GM21423 (cell line): Measurements from ENCODE around the gene RHOT2.

ENCODE experiments used
- ATAC-seq: cut with Tn5 transposase; IDR thresholded peaks from one replicate; pipeline ENCODE4 v1.9.1; 2021; ENCODE audit warnings: mild to moderate bottlenecking, moderate library complexity; ENCODE audit not compliant: unreplicated experiment

RHOT2 gene

DNA sequence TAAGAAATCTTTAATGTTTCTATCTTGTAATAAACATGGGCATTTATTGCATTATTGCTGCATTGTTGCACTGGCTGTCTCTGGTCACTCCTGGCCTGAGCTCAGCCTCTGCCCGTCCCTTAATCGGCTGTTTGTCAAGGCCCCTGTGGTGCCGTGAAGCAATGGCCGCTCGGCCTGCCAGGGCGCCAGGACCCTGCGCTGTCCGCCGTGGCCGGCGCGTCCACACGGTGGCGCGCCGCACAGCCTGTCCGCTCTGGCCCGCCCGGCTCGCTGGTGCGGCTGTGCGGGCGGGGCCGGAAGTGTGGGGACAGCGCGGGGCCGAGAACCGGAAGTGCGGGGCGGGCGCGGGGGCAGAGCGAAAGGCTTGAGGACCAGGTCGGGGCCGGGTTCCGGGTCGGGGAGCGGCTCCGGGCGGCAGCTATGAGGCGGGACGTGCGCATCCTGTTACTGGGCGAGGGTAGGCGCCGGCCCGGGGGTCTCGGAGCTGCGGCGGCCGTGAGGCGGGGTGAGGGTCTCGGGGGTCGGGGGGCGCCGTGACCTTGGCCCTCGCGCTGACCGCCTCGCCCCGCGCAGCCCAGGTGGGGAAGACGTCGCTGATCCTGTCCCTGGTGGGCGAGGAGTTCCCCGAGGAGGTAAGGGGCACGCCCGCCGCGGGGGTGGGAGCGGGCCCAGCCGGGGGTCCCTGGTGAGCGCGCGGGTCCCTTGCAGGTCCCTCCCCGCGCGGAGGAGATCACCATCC, at the start of gene RHOT2:
RHOT2 (plus strand) TSS at position 353 of the 739 bp plus-strand sequence; CDS start at position 421, 68 bp downstream.
- peak; percentile 87 for ATAC-seq

DNA sequence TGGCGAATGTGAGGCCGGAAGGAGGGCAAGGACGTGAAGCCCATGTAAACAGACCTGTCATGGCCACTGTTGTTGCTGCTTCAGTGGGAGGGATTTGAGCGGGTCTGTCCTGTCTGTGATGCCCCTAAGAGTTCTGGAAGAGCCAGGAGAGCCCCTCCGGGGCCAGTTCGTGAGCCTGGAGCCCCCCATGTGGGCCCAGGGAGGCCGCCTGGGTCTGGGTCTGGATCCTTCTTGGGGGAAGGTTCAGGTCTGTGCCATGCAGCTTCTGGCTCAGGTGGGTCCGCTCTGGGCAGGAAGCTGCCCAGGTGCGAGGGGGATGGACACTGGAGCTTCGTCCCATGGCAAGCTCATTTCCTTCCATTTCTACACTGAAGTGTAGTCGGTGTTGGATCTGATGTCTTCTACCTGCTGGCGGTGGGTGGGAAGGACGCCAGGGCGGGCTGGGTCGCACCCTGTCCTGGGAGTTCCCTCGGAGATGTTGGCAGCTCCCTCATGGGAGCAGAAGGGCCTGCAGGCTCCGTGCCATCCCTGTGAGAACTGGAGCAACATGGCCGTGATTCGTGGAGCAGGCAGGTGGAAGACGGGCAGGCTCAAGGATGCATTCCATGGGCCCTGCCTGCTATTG, 48.3 kb upstream of the RHOT2 start:
- ATAC-seq: no peak

DNA sequence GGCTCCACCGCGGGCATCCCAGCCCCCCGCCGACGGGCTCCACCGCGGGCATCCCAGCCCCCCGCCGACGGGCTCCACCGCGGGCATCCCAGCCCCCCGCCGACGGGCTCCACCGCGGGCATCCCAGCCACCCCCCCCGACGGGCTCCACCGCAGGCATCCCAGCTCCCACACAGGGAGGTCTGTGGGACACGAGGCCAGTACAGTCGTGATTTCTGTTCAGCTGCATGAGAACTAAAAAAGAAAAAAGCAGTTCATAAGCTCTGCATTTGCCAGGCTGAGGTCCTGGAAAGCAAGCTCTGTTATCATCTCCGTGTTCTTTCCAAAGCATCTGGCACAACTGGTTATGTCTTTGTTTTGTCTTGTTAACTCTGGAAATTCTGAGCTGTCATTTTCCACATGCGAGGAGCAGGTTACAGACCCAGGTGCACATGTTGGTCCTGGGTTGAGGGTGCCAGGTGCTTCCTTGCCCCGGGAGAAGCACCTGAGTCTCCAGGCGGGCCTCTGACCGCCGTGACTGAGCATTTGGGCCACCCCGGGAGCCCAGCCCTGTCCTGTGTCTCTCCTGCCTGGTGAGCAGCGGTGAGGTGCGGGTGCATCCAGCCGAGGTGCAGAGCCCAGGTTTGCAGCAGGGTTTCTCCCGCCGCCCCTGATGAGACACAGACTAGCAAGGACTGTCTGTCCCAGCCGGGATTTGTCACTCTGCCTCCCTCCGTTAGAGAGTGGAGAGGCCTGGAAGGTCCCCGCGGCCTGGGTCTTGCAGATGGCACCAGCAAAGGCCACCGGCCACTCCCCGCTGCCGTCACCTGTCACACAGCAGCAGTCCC, 47.0 kb upstream of the RHOT2 start:
- no peak for ATAC-seq

GRCh38 chr16:621526-622105, 46.3 kb upstream of the RHOT2 start:
- ATAC-seq: no peak

DNA sequence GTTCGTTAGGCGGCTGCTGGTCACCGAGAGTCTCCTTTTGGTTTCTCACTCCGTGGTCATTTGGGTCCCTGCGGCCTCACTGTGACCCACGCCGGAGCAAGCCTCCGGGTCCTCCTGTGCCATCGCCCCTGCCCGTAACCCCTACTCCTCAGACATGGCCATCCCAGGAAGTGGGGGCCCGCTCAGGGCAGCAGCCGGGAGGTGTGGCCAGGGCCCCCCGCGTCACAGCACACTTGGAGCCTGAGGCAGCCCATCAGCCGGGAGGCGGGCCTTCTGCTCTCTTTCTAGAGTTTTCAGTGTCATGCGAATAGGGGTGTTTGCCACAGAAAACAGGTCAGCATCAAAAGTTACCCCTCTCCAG, 45.0 kb upstream of the RHOT2 start:
- no peak for ATAC-seq

DNA sequence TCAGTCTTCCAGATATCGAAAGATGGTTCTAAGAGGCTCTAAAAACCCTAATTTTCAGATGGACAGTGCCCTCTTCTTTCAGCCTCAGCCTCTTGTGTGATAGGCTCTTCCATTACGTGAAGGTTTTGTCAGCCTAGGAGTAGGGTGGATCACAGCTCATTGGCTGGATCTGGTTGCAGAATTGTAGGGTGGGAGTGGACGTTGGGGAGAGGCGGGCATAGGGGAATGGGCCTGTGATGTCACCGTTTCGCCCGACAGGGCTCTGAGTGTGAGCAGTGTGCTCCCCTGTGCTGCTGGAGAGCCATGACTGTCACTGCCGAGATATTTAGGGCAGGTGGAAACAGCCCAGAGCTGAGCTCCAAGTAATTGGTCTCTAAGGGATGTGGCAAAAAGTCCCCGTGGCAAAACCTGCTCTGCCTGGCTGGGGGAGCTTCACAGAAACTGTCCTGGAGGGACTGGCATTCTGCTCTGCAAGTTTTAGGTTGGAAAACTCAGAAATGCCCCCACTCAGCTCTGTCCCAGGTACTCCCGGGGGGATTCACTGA, 43.3 kb upstream of the RHOT2 start:
- ATAC-seq: no peak

DNA sequence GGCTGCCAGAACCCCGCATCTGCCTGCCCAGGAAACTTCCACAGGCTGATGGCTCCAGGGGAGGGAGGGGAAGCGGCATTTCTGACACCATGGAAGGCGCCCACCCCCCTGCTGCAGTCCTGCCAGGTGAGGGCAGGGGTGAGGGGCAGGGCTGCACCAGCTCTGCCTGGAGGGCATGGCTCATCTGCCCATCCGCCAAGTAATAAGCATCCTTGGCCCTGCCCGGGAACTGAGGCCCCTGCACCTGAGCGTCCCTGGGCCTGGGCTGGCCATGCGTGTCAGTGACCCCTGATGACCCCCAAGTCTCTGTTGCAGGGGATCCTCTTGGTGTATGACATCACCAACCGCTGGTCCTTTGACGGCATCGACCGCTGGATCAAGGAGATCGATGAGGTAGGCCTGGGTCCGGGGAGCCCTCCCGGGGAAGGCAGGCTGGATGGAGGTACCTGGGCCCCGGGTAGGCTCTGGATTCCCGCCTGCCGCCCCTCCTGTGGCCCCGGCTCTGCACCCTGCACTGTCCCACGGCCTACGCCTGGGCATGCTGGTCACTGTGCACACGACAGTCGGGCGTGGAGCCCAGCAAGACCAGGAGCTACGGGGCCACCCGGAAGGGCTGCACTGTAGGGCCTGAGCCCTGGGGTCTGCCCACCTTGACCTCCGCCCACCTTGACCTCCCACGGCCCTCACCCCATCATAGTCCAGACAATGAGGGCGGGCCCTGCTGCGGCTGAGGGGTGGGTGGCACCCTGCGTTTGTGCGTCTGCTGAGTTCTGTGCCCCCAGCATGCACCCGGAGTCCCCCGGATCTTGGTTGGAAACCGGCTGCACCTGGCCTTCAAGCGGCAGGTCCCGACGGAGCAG, 42.6 kb upstream of the RHOT2 start:
- no peak for ATAC-seq

DNA sequence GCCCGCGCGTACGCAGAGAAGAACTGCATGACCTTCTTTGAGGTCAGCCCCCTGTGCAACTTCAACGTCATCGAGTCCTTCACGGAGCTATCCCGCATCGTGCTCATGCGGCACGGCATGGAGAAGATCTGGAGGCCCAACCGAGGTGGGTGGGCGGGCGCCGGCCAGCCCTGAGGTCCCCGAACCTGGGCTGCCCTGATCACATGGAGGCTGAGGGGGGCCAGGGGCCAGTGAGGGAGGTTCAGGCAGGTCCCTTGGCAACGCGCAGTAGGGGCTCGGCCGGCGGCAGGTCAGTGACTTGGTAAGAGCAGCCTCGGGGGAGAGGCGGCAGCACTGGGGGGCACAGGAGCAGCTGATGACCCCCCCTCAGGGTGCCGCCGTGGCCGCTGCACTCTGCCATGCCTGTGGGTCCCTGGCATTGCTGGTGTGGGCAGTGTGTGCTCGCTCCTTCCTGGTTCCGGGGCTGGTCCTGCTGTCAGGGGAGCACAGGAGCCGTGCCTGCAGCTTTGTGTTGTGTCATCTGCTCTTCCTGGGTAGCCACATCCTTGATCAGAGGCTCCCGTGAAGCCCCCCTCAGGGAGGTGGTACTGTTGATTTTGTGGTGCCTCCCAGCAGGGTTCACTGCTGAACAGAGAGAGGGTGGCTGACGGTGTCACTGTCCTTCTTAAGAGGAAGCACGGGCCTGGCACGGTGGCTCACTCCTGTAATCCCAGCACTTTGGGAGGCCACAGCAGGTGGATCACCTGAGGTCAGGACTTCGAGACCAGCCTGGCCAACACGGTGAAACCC, 41.8 kb upstream of the RHOT2 start:
- ATAC-seq: no peak

GRCh38 chr16:626787-627453, 41.0 kb upstream of the RHOT2 start:
- ATAC-seq: no peak

- no peak for ATAC-seq
Measured at GRCh38 chr16:627454-628239, 40.3 kb upstream of the RHOT2 start.

- no peak for ATAC-seq
Measured at GRCh38 chr16:628321-629061, 39.4 kb upstream of the RHOT2 start.

- no peak for ATAC-seq
Measured at GRCh38 chr16:629185-629832, 38.6 kb upstream of the RHOT2 start.

- no peak for ATAC-seq
Measured at GRCh38 chr16:629833-630248, 38.1 kb upstream of the RHOT2 start.

GRCh38 chr16:630249-630814, 37.6 kb upstream of the RHOT2 start:
- no peak for ATAC-seq

DNA sequence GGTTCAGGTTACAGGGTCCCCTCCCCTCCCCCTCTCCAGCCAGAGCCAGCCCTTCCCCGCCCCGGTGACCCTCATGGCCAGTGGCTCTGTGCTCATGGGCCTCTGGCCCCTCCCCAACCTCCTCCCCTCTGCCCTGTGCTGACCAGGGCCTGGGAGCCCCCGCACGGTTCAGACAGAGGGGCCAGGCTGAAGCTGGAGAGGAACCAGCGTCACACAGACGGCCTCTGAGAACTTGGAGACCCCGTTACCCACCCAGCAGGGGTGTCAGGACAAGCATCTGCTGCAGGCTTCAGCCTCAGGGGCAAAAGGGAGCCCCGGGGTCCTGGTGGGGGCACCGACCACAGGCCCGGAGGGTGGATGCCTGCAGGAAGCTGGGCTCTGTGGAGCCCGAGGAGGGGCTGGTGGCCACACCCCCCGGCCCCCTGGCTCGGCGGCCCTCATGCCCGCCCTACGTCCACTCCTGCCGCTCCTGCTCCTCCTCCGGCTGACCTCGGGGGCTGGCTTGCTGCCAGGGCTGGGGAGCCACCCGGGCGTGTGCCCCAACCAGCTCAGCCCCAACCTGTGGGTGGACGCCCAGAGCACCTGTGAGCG, 37.0 kb upstream of the RHOT2 start, which contains the start of gene WFIKKN1:
WFIKKN1 (plus strand) TSS at position 171 of the 591 bp plus-strand sequence; CDS start at position 440, 269 bp downstream.
- no peak for ATAC-seq

GRCh38 chr16:631808-632358, 36.0 kb upstream of the RHOT2 start:
- ATAC-seq: no peak
